IPS-NIHi7 (cell line): ENCODE data around the gene ZNF407.
"Not testable (repeated sequence)": the region's sequence is repeated elsewhere in the genome, so short reads cannot be mapped to it uniquely, and the experiment has no call there.

Source experiments
- DNase-seq: peaks from one replicate; pipeline ENCODE4 v3.0.0; 2012; ENCODE audit warnings: mixed read lengths; ENCODE audit errors: extremely low spot score

ZNF407 gene

GRCh38 chr18:74965682-74966081, 368.0 kb downstream of the ZNF407 start:
- no peak for DNase-seq

- DNase-seq, result no peak
These were observed 369.8 kb downstream of the ZNF407 start for GRCh38 chr18:74967438-74967837.

DNA sequence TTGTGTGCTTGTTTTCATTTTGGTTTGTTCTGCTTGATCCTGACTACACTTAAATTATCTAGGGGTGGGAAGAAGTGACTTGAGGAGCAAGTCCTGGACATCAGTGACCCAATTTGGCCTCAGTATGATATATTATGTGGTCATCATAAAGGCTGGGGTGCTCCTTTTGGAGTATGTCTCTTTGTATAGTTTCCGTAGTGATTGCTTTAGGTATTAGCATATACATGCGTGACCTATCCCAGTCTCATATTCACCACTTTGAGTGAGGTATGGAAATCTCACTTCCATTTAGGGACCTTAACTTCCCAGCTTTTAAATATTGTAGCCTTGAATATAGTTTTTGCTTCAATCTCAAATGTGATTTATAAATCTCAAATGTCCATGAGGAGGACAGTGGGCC, 370.3 kb downstream of the ZNF407 start:
- DNase-seq, result no peak

DNA sequence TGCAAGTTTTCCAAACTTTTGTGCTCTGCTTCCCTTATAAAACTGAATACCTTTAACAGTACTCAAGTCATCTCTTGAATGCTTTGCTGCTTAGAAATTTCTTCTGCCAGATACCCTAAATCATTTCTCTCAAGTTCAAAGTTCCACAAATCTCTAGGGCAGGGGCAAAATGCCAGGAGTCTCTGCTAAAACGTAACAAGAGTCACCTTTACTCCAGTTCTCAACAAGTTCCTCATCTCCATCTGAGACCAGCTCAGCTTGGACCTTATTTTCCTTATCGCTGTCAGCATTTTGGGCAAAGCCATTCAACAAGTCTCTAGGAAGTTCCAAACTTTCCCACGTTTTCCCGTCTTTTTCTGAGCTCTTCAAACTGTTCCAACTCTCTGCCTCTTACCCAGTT, 373.7 kb downstream of the ZNF407 start:
- not testable (repeated sequence) for DNase-seq

- DNase-seq, result not testable (repeated sequence)
These were observed 374.1 kb downstream of the ZNF407 start for GRCh38 chr18:74971776-74972175.

GRCh38 chr18:74972354-74972753, 374.7 kb downstream of the ZNF407 start:
- no peak for DNase-seq

GRCh38 chr18:74975001-74975400, 377.3 kb downstream of the ZNF407 start:
- DNase-seq, result no peak

DNA sequence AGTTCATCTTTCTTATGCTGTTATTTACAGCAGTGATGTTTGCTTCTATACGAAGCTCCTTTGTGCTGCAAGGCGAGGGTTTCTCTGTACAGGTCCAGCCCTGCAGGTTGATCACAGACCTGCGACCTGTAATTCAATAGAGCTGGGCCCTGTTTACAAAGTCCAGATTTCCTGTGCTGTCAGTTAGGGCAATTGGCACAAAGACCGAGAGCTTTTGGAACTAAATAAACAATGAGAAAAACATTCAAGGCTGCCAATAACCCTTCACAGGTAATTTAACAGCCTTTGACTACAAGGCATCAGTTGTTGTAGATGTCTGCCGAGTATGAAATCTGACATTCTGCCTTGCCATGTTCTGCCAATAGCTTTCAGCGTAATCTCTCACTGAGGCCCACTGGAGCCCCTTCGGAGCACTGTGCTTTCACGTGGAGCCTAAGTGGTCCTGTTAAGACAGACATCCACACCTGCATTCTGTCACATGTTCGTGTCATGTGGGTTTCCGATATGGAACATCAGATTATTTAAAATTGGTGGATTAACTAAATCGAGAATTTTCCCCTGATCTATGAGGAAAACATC, 378.8 kb downstream of the ZNF407 start:
- DNase-seq, result no peak

- DNase-seq, result no peak
These were observed 379.4 kb downstream of the ZNF407 start for GRCh38 chr18:74977041-74977440.

GRCh38 chr18:74980669-74981068, 383.0 kb downstream of the ZNF407 start:
- DNase-seq, result no peak

GRCh38 chr18:74981476-74981875, 383.8 kb downstream of the ZNF407 start:
- DNase-seq, result no peak

DNA sequence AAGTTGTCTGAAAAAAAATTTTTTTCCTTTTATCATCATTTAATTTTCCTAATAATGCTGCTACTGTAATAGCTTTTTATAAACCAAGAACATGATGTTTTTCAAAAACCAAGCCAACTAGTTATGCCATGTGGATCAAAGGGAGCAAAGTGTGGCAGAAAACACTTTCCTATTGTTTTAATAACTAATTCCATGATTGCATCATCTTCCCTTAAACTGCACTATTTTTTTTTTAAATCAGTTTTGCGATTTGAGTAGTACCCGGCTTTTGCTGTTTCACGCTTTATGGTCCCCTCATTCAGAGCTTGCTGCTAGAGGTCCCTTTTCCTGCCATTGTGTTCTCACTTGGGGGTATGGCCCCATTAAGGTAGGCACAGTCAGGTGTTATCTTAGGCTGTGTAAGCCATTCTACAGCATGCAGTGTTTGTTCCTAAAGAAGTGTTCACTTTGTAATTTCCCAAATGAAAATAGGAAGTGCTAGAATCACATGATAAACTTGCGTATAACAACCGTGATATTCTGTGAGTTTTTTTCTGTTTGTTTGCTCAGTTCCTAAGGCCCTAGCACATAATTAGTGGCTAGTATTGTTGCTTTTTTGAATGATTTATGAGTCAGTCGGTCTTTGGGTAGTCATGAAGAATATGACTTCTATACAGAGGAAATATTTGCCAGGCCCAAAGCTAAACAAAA, 385.4 kb downstream of the ZNF407 start:
- no peak for DNase-seq

- no peak for DNase-seq
These were observed 391.5 kb downstream of the ZNF407 start for GRCh38 chr18:74989134-74989533.

GRCh38 chr18:74990563-74991081, 393.0 kb downstream of the ZNF407 start:
- no peak for DNase-seq

DNA sequence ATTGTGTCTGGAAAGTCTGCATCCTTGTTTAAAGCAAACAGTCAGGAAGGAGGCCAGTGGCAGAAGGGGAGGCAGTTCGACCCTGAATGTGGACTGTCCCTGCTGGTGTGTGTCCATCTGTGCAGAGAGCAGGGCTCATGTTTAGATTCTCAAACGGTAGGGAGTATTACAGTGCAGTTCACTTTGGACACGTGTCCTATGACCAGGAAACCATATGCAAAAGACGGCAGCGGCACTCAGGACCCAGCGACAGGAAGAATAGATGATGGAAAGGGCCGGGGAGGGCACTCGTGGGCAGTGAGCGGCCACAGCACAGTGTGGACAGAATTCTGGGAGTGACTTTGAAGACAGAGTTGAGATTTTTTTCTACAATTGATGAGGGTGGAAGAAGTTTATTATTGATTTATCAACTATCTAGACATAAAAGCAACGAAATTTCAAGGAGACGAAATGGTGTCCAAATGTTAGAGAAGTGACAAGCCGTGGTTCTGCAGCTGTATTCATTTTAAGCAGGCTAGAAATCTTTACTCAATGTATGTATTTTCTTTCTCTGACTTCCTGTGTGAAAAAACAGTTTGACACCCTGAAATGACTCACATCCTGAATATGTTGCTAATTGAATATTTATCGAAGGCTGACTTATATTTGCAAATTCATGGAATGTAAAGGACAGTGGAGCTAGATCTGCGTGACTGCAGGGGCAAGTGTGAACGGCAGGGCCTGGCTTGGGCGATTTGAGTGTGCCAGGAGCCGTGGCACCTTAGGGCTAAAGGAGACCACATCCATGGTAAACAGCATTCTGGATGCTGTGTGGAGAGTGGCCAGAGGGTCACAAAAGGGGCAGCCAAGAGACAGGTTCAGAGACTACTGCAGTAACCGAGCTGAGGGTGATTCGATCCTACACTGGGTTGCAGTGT, 397.1 kb downstream of the ZNF407 start:
- no peak for DNase-seq

- no peak for DNase-seq
These were observed 397.7 kb downstream of the ZNF407 start for GRCh38 chr18:74995419-74995736.

GRCh38 chr18:74996055-74996454, 398.4 kb downstream of the ZNF407 start:
- no peak for DNase-seq

- no peak for DNase-seq
These were observed 399.3 kb downstream of the ZNF407 start for GRCh38 chr18:74996996-74997395.

GRCh38 chr18:75000920-75001319, 403.2 kb downstream of the ZNF407 start:
- DNase-seq, result no peak

DNA sequence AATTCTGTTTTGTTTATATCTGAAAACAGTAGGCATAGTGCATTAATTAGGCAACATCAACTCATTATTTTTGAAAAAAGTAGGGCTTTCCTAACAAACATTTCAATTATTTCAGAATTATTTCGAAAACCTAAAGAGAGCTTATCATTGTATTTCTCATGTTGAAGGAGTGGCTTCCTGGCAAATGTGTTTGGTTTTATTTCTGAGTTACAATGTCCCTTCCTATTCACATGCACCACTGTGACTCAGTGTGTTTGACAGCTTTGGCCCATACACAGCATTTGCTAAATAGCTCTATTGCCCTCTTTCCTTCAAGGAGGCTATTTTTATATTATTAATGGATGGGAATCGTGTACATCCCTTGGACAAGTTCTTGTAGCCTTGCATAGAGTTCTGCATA, 405.4 kb downstream of the ZNF407 start:
- no peak for DNase-seq

DNA sequence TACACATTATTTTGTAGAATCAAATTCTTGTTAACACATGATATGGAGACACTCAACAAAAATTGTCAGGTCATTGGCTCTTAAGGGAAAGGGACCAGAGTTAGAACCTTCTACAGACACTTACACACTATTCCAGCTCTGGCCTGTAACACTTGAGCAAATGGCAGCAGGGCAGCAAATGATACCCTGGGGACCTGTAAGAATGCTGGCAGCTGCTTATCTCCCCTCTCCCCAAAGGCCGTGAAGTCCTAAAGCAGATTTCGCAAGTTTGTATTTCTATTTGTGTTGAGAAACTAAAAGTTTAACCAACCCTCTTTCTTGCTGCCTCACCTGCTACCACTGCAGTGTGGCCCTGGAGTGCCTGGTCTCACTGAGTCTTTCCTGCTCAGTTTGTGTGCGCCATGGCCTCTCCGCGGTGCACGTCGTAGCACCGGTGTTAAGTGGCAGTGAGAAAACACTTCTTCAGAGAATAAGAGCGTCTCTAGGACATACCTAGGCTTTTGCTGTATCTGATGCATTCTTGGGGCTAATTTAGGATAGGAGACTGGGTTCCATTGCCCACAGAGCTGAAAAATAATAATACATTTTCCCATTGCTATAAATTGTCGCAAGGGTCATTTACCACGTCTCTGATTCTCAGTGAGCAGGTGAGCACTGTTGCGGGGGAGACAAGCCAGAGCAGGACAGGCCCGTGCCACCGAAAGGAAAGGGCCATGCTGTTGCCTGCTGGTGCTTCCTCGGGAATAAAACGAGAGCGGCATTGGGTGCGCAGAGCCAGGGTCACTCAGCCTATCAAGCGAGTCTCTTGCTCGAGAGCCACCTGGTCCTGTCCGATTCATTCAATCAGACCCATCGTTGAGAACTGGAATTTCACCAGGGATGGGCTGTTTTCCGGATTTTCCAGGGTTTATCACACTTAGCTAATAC, 406.4 kb downstream of the ZNF407 start:
- no peak for DNase-seq

GRCh38 chr18:75005626-75006025, 408.0 kb downstream of the ZNF407 start:
- DNase-seq, result no peak
